Small intestine (tissue), 7 donors: ENCODE data around the gene MAML2. TPM values are rescaled to one million over a fixed set of nuclear protein-coding genes. Genes with fewer than 3 reads are reported as not detected.

ENCODE experiments used
- DNase-seq, 2 donors: peaks; one replicate each; pipeline versions ENCODE4 v3.0.0 to v3.0.0-alpha.2; 2013
- FAIRE-seq: peaks from 2 replicates; lab custom pipeline; 2012; peaks lifted over from hg19 to GRCh38; lab: Jason Lieb, UNC
- H3K27ac ChIP-seq, 3 donors: one replicate each; pipeline ENCODE4 v1.5.1; 2013; ENCODE audit warnings: low read length in 2 of 3, mild to moderate bottlenecking in 2 of 3, control low read depth in 1 of 3, inconsistent platforms in 1 of 3, low read depth in 1 of 3, moderate library complexity in 1 of 3
- H3K27me3 ChIP-seq, 3 donors: one replicate each; pipeline ENCODE4 v1.6.1; 2013; ENCODE audit warnings: low read length in 3 of 3, inconsistent platforms in 1 of 3; ENCODE audit not compliant: control insufficient read depth in 3 of 3, insufficient read depth in 3 of 3
- H3K36me3 ChIP-seq, 3 donors: one replicate each; pipeline ENCODE4 v1.6.1; 2013; ENCODE audit warnings: low read length in 3 of 3, inconsistent platforms in 1 of 3, low read depth in 1 of 3, mild to moderate bottlenecking in 1 of 3, moderate library complexity in 1 of 3; ENCODE audit not compliant: control insufficient read depth in 3 of 3, insufficient read depth in 2 of 3
- H3K4me1 ChIP-seq, 3 donors: one replicate each; pipeline ENCODE4 v1.6.1; 2013; ENCODE audit warnings: low read length in 2 of 3, inconsistent platforms in 1 of 3, low read depth in 1 of 3, mild to moderate bottlenecking in 1 of 3, moderate library complexity in 1 of 3; ENCODE audit not compliant: control insufficient read depth in 3 of 3, insufficient read depth in 2 of 3
- H3K4me3 ChIP-seq, 3 donors: one replicate each; pipeline ENCODE4 v1.5.1; 2013; ENCODE audit warnings: low read length in 3 of 3, control low read depth in 1 of 3, inconsistent platforms in 1 of 3, low read depth in 1 of 3, mild to moderate bottlenecking in 1 of 3, moderate library complexity in 1 of 3
- H3K9me3 ChIP-seq, 2 donors: one replicate each; pipeline ENCODE4 v1.6.1; 2013; ENCODE audit warnings: low read depth in 1 of 2, low read length in 1 of 2; ENCODE audit not compliant: control insufficient read depth in 2 of 2, insufficient read depth in 1 of 2
- WGBS, 3 donors: extraction: QIAGEN DNeasy Blood & Tissue Kit; methylation state at CpG; one replicate each; pipeline ENCODE4 v1.1.7; 2013; 5-methylcytosine and 5-hydroxymethylcytosine counted together
- polyA plus RNA-seq, 4 donors: library from polyadenylated mRNA; stranded (reverse) in 3 of 4; unstranded in 1 of 4; fragments of 200-250 nt in 3 of 4; fragments of 120-200 nt in 1 of 4; gene quantifications; one replicate each; pipeline versions ENCODE4 v1.2.1 to v1.2.3, GENCODE V29; 2013
- donor health status: healthy with polysubstance abuse.
- donor health status: control.
- donor health status: control.
- donor health status: Bipolar disorder and iron deficiency.
- donor health status: healthy.

The MAML2 gene
- polyA plus RNA-seq, 4 donors = 0.45 to 11.6 (median 1.6) TPM

DNA sequence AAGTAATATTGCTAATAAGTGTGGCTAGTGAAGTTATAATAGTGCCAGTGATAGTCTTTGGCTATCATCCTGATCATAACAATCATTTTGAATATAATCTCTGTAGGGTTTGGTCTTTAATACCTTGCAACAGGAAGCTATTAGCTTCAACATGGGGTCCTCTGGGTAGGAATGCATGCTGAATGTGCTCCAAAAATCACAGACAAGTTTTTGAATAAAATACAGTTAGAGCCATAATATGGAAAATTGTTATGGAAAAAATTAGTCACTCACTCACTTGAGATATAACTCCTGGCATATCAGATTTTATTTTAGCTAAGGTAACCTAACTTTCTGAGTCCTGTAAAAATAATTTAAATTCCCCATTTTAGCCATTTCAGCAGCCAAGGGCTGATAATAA lies 323.7 kb downstream of the MAML2 start:
- H3K27ac ChIP-seq = no peak overlapping the region
- H3K4me1 ChIP-seq = peaks cover 0 to 13% (median 1%) of the 10 kb centered on the region in 3 donors
- H3K4me3 ChIP-seq = no peak overlapping the region
- peaks cover 0 to 10% (median 0%) of the 10 kb centered on the region in 3 donors for H3K36me3 ChIP-seq
- H3K27me3 ChIP-seq = no peaks in the 10 kb centered on the region
- DNase-seq = no peak
- no peaks in the 10 kb centered on the region for H3K9me3 ChIP-seq
- no peak for FAIRE-seq

DNA sequence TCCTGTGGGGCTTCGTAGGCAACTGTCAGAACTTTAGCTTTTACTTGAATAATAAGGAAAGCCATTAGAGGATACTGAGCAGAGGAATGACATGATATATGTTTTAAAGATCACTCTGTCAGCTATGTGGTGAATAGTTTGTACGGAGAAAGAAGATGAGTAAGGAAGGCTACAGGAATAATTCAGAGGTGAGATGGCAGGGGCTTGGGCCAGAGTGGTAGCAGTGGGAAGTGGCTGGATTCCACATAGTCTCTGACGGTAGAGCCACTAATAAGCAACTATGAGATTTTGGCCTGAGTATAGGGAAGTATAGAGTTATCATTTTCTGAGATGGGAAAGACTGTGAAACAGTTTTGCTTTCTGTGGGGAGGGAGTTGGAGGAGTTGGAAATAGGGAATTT lies 325.1 kb downstream of the MAML2 start:
- DNase-seq (no peak), FAIRE-seq (no peak)
- 89 to 95% (median 94%) methylated on average over 3 of the region's 3 CpGs for WGBS, 3 donors
- Histone ChIP-seq H3K4me1 (peaks cover 0 to 26% (median 7%) of the 10 kb centered on the region in 3 donors), H3K9me3 (peaks cover 0 to 2% of the 10 kb centered on the region in 2 donors), H3K36me3 (peaks cover 0 to 4% (median 0%) of the 10 kb centered on the region in 3 donors), H3K4me3 (no peak overlapping the region), H3K27me3 (no peaks in the 10 kb centered on the region), H3K27ac (no peak overlapping the region)

DNA sequence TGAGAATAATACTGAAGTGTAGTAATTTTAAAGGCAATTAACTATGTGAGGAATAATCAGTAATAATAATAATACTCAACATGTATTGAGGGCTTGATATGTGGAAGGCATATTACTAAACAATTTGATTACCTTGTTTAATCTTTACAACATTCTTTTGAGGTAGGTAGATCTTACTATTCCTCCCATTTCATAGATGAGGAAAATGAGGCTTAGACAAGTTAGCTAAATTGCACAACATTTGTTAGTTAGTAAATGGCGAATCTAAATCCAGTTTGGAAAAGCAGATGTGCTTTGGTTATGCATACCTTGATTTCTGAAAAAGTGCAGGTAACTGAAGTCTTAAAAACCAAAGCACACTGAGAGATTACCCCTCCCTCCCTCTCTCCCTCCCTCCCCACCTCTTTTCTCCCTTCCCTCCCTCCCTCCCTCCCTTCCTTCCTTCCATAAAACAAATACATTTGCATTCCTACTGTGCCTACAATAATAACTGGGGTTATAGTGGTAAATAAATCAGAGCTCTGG lies 326.0 kb downstream of the MAML2 start:
- WGBS, 3 donors = 91 to 100% (median 94%) methylated on average over 1 of the region's 1 CpG
- no peaks in the 10 kb centered on the region for H3K27me3 ChIP-seq
- H3K4me3 ChIP-seq = no peak overlapping the region
- H3K4me1 ChIP-seq = peaks cover 0 to 34% (median 14%) of the 10 kb centered on the region in 3 donors
- no peak for DNase-seq
- H3K27ac ChIP-seq = no peak overlapping the region
- peaks cover 0 to 2% of the 10 kb centered on the region in 2 donors for H3K9me3 ChIP-seq
- peaks cover 0 to 4% (median 0%) of the 10 kb centered on the region in 3 donors for H3K36me3 ChIP-seq
- no peak for FAIRE-seq

DNA sequence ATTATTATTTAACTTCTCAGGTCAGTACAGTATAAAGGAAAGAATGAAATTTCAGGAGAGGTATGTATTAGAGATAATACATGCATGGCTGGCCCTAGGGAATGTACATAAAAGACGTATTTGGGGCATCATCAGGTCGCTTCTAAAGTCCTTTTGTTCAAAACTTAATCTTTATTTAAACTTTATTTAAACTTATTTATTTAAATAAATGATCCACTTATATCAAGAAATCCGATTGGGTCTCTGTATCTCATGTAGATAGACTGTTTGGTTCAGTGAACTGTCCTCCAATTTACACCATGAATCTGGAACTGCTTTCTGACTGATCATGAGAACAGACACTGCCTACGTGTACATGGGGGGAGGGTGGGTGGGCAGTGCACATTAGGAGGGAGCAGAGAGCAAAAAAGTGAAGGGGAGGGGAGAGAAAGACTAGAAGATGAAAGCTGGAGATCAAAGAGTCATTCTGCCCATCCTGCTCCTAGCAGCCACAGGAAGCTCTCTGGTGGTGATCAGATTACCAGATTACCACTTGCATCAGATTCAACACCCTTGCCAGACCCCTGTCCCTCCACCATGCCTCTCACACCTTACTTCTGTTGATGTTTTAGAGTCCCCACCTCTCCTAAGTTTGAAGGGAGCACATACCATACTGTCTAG lies 327.0 kb downstream of the MAML2 start:
- peaks cover 0 to 34% (median 15%) of the 10 kb centered on the region in 3 donors for H3K4me1 ChIP-seq
- no peaks in the 10 kb centered on the region for H3K36me3 ChIP-seq
- no peaks in the 10 kb centered on the region for H3K27me3 ChIP-seq
- no peak overlapping the region for H3K27ac ChIP-seq
- WGBS, 3 donors = 69 to 75% (median 73%) methylated on average over 4 of the region's 4 CpGs
- no peak for DNase-seq
- H3K4me3 ChIP-seq = no peak overlapping the region
- H3K9me3 ChIP-seq = peaks cover 0 to 2% of the 10 kb centered on the region in 2 donors
- FAIRE-seq = no peak

DNA sequence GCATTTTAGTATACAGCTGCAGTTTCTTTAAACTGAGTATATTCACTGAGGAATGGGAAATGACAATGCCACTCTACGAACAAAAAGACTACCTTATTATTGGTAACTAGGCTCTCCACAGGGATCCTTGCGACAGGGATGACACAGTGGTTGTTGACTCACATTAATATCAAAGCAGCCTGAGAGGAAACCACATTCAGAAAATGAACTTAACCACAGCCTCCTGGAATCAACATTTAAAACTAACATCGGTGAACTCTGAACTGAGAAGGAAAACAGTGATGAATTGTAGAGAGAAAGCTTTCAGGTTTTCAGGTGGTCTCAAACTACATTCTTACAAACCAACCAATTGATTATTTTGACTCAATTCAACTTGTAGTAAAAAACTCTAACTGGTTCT lies 328.8 kb downstream of the MAML2 start:
- Histone ChIP-seq H3K27me3 (no peaks in the 10 kb centered on the region), H3K4me3 (no peak overlapping the region), H3K4me1 (peaks cover 0 to 34% (median 15%) of the 10 kb centered on the region in 3 donors), H3K27ac (no peak overlapping the region), H3K9me3 (peaks cover 0 to 2% of the 10 kb centered on the region in 2 donors), H3K36me3 (no peaks in the 10 kb centered on the region)
- FAIRE-seq = no peak
- no peak for DNase-seq
- WGBS, 3 donors = 56 to 75% (median 62%) methylated on average over 3 of the region's 3 CpGs

DNA sequence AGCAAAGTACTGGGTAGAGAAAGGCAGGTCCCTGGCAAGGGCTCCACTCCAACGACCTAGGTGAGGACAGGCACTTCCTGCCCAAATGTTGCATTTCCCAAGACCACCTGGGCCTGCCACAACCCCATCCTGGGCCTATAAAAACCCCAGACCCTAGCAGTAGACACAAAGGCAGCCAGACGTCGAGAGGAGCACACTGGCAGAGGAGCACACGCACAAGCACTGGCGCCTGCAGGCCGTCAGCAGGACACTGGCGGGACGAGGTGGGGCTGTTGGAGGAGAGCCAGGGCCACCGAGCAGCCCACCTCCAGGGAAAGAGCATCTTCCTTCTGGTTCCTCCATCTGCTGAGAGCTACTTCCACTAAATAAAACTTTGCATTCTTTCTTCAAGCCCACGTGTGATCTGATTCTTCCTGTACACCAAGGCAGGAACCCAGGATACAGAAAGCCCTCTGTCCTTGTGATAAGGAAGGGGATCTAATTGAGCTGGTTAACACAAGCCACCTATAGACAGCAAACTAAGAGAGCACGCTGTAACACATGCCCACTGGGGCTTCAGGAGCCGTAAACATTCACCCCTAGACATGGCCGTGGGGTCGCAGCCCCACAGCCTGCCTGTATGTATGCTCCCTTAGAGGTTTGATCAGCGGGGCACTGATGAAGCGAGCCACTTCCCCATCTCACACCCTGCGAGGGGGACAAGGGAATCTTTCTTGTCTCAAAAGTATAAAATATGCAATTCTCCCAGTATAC lies 329.4 kb downstream of the MAML2 start:
- Histone ChIP-seq H3K4me3 (no peak overlapping the region), H3K27ac (peak overlapping the region in 1 of 3 donors; percentile 33), H3K4me1 (peaks cover 0 to 34% (median 15%) of the 10 kb centered on the region in 3 donors), H3K36me3 (no peaks in the 10 kb centered on the region), H3K9me3 (peaks cover 0 to 2% of the 10 kb centered on the region in 2 donors), H3K27me3 (no peaks in the 10 kb centered on the region)
- 79 to 89% (median 80%) methylated on average over 17 of the region's 17 CpGs for WGBS, 3 donors
- no peak for DNase-seq
- FAIRE-seq = no peak

DNA sequence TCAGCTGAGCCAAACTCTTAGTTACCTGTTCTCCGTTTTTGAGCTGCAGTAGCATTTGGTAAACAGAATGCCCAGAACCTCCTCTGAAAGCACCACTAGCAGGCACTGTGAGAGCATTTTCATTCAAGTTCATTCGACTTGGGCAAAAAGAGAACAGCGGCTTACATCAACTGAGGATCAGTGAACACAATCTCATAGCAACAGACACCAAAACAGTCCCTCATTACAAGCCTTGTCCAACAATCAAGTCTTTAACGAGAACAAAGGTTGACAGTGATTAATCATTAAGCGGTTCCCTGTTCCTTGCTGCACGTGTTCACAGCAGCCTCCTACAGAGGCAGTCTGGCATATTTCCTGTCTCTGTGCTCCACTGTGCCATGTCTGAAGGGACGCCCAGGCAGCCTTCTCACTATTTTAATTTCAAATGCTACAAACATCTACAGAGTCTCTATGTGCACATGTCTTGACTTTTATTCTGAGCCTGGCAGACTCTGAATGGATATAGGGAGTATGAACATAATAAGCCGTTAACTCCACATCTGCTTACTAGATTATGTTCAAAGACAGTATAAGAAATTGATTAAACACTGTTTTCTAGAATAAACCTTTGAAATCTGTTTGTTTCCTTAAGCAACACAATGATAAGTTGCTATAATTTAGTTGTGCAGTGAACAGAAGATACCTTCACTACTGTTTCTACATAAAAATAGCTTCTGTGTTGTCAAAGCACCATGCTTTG lies 330.7 kb downstream of the MAML2 start:
- peaks cover 0 to 34% (median 15%) of the 10 kb centered on the region in 3 donors for H3K4me1 ChIP-seq
- no peak overlapping the region for H3K4me3 ChIP-seq
- no peaks in the 10 kb centered on the region for H3K27me3 ChIP-seq
- peaks cover 0 to 2% of the 10 kb centered on the region in 2 donors for H3K9me3 ChIP-seq
- peak; percentile 36 for FAIRE-seq
- H3K27ac ChIP-seq = peak overlapping the region; percentile 37 to 86 (median 71)
- WGBS, 3 donors = 10 to 17% (median 13%) methylated on average over 8 of the region's 8 CpGs
- peak; percentile 95 to 97 for DNase-seq
- H3K36me3 ChIP-seq = no peaks in the 10 kb centered on the region

DNA sequence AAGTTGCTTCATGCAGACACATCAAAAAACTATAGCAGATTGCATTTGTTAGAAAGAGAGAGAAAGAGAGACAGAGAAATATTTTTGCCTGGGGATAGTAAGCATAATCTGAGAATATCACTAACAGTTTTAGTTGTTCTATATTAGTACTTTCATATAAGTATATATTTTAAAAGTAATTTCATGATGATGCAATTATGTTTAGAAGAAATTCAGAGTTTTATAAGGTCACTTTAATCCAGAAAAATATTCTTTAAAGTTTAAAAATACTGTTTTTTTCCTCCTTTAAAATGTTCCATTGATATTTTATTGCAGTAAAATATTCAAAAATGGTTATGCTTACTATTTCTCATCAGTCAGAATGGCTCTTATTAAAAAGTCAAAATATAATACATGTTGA lies 332.3 kb downstream of the MAML2 start:
- Histone ChIP-seq H3K4me3 (no peak overlapping the region), H3K36me3 (no peaks in the 10 kb centered on the region), H3K9me3 (peaks cover 0 to 2% of the 10 kb centered on the region in 2 donors), H3K4me1 (peaks cover 0 to 34% (median 15%) of the 10 kb centered on the region in 3 donors), H3K27ac (no peak overlapping the region), H3K27me3 (no peaks in the 10 kb centered on the region)
- no peak for FAIRE-seq
- DNase-seq = no peak
